Endothelial cell (in vitro differentiated cells): ENCODE measurements around the gene ZNF407. TPM values are rescaled to one million over a fixed set of nuclear protein-coding genes. Genes with fewer than 3 reads are reported as not detected.

Experiments
- DNase-seq: peaks from one replicate; pipeline ENCODE4 v3.0.0; 2021; ENCODE audit warnings: low spot score
- H3K27ac Mint-ChIP-seq: one replicate; pipeline ENCODE4 v1.8.0; 2021; ENCODE audit warnings: mixed read lengths, inconsistent platforms; ENCODE audit not compliant: unreplicated experiment
- H3K27me3 Mint-ChIP-seq: one replicate; pipeline ENCODE4 v1.8.0; 2021; ENCODE audit warnings: mild to moderate bottlenecking, moderate library complexity, mixed read lengths, inconsistent platforms; ENCODE audit not compliant: unreplicated experiment
- H3K36me3 Mint-ChIP-seq: one replicate; pipeline ENCODE4 v1.8.0; 2021; ENCODE audit warnings: mild to moderate bottlenecking, low read depth, mixed read lengths, inconsistent platforms; ENCODE audit not compliant: unreplicated experiment
- H3K4me1 Mint-ChIP-seq: one replicate; pipeline ENCODE4 v1.8.0; 2021; ENCODE audit warnings: mild to moderate bottlenecking, mixed read lengths, inconsistent platforms; ENCODE audit not compliant: unreplicated experiment
- H3K4me3 Mint-ChIP-seq: one replicate; pipeline ENCODE4 v1.8.0; 2021; ENCODE audit warnings: mild to moderate bottlenecking, mixed read lengths, inconsistent platforms; ENCODE audit not compliant: unreplicated experiment
- H3K9me3 Mint-ChIP-seq: one replicate; pipeline ENCODE4 v1.8.0; 2021; ENCODE audit warnings: mixed read lengths, inconsistent platforms; ENCODE audit not compliant: unreplicated experiment
- total RNA-seq: library from RNA; stranded (reverse); fragmentation: NEBNext Ultra II Directional; extraction: Animal tissue kit (Norgen Biotek cat#: 25700); gene quantifications from one replicate; pipeline ENCODE4 v1.2.1, GENCODE V29; 2021; ENCODE audit not compliant: unreplicated experiment
- TF ChIP-seq, protein P1 (sequence below): fragments of 200-600 bp; sonication (generic); IDR thresholded peaks from one replicate; pipeline ENCODE4 v1.5.0; 2021; ENCODE audit warnings: antibody characterized with exemption; ENCODE audit not compliant: unreplicated experiment

Gene ZNF407
- total RNA-seq, 1 donor from 2014 or later = 16.8 TPM

DNA sequence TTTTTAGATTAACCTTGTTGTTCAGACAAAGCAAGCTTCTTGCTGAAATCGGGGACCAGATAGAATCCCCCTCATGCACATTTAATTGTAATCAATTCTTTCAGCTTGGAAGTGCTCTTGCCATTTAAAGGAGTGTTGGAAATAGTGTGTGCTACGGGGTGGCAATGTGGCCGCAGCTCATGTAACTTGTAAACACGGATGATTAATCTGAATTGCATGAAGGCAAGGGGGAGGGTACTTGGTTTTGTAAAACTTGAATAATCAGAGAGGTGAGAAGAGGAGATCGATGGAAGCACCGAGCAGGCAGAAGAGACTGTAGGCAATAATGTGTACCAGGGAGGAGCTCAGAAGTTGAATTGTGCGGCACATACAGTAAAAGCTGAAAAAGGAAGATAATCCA, 337.8 kb downstream of the ZNF407 start:
- Mint-ChIP-seq H3K4me1 (no peaks in the 10 kb centered on the region), H3K27ac (no peak overlapping the region), H3K36me3 (no peaks in the 10 kb centered on the region), H3K27me3 (no peaks in the 10 kb centered on the region), H3K4me3 (no peak overlapping the region), H3K9me3 (no peaks in the 10 kb centered on the region)
- TF ChIP-seq, protein P1, sequence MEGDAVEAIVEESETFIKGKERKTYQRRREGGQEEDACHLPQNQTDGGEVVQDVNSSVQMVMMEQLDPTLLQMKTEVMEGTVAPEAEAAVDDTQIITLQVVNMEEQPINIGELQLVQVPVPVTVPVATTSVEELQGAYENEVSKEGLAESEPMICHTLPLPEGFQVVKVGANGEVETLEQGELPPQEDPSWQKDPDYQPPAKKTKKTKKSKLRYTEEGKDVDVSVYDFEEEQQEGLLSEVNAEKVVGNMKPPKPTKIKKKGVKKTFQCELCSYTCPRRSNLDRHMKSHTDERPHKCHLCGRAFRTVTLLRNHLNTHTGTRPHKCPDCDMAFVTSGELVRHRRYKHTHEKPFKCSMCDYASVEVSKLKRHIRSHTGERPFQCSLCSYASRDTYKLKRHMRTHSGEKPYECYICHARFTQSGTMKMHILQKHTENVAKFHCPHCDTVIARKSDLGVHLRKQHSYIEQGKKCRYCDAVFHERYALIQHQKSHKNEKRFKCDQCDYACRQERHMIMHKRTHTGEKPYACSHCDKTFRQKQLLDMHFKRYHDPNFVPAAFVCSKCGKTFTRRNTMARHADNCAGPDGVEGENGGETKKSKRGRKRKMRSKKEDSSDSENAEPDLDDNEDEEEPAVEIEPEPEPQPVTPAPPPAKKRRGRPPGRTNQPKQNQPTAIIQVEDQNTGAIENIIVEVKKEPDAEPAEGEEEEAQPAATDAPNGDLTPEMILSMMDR = no peak
- no peak for DNase-seq

DNA sequence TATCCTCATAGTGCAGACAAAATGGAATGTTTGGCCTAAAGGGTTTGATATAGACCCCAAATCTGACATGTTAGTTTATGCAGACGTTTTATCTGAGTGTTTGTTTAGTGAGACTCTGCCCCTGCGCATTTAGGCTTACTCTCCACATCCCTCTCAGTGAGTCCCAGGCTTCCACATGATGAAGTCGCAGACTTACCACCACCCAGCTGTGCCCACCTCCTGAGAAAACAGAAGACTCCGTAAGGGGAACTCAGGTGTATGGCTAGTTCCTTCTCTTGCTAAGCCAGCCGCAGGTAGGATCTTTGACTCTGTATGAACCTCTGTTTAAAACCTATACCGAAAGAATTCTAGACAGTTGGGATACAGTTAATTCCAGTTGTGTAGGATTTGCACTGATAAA, 338.7 kb downstream of the ZNF407 start:
- no peak overlapping the region for H3K27ac Mint-ChIP-seq
- H3K4me1 Mint-ChIP-seq = no peaks in the 10 kb centered on the region
- H3K36me3 Mint-ChIP-seq = no peaks in the 10 kb centered on the region
- TF ChIP-seq, protein P1 = no peak
- no peak for DNase-seq
- peaks cover 2% of the 10 kb centered on the region for H3K27me3 Mint-ChIP-seq
- H3K4me3 Mint-ChIP-seq = no peak overlapping the region
- no peaks in the 10 kb centered on the region for H3K9me3 Mint-ChIP-seq

DNA sequence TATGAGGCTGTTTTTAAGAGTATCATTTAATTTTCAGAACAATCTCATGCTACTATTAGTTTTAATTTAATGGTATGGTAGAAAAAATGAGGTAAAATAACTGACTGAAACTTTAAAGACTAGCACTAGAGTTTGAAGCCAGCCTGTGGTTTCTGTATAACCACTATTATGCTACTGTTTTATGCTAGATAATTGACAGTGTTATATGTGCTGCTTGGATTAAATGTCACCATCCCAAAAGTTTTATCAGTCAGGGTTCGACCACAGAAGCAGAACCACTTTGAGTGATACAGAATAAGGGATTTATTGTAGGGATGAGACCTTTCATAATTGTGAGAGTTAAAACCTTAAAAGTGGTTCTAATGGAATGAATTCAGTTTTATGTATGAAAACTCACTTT, 339.6 kb downstream of the ZNF407 start:
- Mint-ChIP-seq H3K36me3 (no peaks in the 10 kb centered on the region), H3K27ac (no peak overlapping the region), H3K4me1 (no peaks in the 10 kb centered on the region), H3K4me3 (no peak overlapping the region), H3K27me3 (peaks cover 2% of the 10 kb centered on the region), H3K9me3 (no peaks in the 10 kb centered on the region)
- TF ChIP-seq, protein P1 = no peak
- no peak for DNase-seq

DNA sequence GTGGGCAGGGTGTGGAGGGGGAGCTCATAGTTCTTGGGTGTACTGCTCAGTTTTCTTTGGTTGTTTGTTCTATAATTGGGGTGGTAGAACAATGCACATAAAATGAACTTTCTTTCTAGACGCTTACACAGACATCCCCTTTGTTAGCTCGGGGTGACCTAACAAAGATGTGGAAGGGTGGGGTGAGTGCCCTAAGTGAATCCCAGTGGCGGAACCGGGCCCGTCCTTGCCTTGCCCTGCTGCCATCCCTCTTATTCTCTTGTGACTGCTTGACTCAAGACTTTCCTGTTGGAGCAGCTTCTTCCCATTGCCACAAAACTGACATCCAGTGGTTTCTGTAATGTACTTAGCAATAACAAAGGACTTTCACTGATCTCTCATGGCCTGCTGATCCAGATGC, 343.2 kb downstream of the ZNF407 start:
- Mint-ChIP-seq H3K4me3 (no peak overlapping the region), H3K36me3 (no peaks in the 10 kb centered on the region), H3K9me3 (no peaks in the 10 kb centered on the region), H3K27ac (no peak overlapping the region), H3K4me1 (no peaks in the 10 kb centered on the region), H3K27me3 (peaks cover 2% of the 10 kb centered on the region)
- TF ChIP-seq, protein P1 = no peak
- no peak for DNase-seq

DNA sequence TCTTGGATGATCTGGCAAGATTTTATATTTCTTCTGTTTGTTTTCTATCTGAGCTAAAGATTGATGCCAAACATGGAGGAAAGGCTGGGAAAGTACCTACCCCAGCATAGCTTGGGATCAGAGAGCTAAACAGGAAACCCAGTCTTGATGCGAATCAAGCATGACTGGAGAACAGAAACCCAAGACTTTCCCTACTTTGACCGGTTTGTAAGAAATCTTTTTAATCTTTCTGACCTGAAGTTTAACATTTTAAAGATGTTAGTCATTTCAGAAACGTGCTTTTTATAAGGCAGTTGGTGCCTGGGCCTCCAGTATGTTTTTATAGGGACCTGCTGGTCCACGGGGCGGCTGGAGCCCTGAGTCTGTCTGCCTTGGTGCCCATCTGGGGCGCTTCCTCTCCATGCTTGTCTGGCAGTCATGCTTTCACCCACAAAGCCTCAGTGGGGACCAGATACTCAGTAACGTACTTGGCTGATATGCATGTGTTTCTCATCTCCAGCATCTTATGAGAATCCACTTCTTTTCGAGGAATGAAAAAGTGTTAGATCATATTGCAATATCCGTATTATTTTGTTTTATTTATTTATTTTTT, 344.7 kb downstream of the ZNF407 start:
- TF ChIP-seq, protein P1 = no peak
- H3K4me3 Mint-ChIP-seq = no peak overlapping the region
- H3K4me1 Mint-ChIP-seq = peaks cover 3% of the 10 kb centered on the region
- DNase-seq = no peak
- no peak overlapping the region for H3K27ac Mint-ChIP-seq
- H3K9me3 Mint-ChIP-seq = no peaks in the 10 kb centered on the region
- H3K27me3 Mint-ChIP-seq = peaks cover 2% of the 10 kb centered on the region
- H3K36me3 Mint-ChIP-seq = no peaks in the 10 kb centered on the region
